GM23338 (cell line): Measurements from ENCODE around the gene CHST2. TPM values are rescaled to one million over a fixed set of nuclear protein-coding genes. Genes with fewer than 3 reads are reported as not detected.

Experiments used
- ATAC-seq: fragments of 200-7000 bp; cut with Tn5 transposase; 3 replicates; pipeline ENCODE4 v1.9.1; 2020
- DNase-seq: peaks from one replicate; pipeline ENCODE4 v3.0.0-alpha.2; 2015; ENCODE audit warnings: low spot score
- H2AFZ ChIP-seq: fragments of 200-600 bp; sonication (generic); 2 replicates; pipeline ENCODE4 v1.8.0; 2016; ENCODE audit warnings: antibody characterized with exemption, mild to moderate bottlenecking, moderate library complexity
- H3F3A ChIP-seq: fragments of 200-600 bp; sonication (generic); replicated peaks from 2 replicates; pipeline ENCODE4 v1.8.0; 2017; ENCODE audit warnings: antibody characterized with exemption, mixed run types, low read depth
- H3K27ac ChIP-seq: fragments of 200-600 bp; sonication (generic); 2 replicates; pipeline ENCODE4 v1.6.1; 2016; ENCODE audit warnings: low read depth
- H3K27me3 ChIP-seq: fragments of 200-600 bp; sonication (generic); 2 replicates; pipeline ENCODE4 v1.8.0; 2016; ENCODE audit warnings: mild to moderate bottlenecking, mixed run types, moderate library complexity; ENCODE audit not compliant: insufficient read depth
- H3K36me3 ChIP-seq: fragments of 200-600 bp; sonication (generic); 2 replicates; pipeline ENCODE4 v1.8.0; 2016; ENCODE audit warnings: mild to moderate bottlenecking; ENCODE audit not compliant: insufficient read depth
- H3K4me1 ChIP-seq: fragments of 200-600 bp; sonication (generic); 2 replicates; pipeline ENCODE4 v1.8.0; 2016; ENCODE audit warnings: mild to moderate bottlenecking, moderate library complexity; ENCODE audit not compliant: insufficient read depth
- H3K4me2 ChIP-seq: fragments of 200-600 bp; sonication (generic); 2 replicates; pipeline ENCODE4 v1.7.1; 2017; ENCODE audit warnings: mixed run types
- H3K4me3 ChIP-seq: fragments of 200-600 bp; sonication (generic); 2 replicates; pipeline ENCODE4 v1.6.1; 2016; ENCODE audit warnings: mixed run types
- H3K79me2 ChIP-seq: fragments of 200-600 bp; sonication (generic); replicated peaks from 2 replicates; pipeline ENCODE4 v1.8.0; 2017; ENCODE audit warnings: mild to moderate bottlenecking; ENCODE audit not compliant: insufficient read depth
- H3K9me2 ChIP-seq: fragments of 200-600 bp; sonication (generic); 2 replicates; pipeline ENCODE4 v1.8.0; 2017; ENCODE audit not compliant: insufficient read depth
- H4K20me1 ChIP-seq: fragments of 200-600 bp; sonication (generic); replicated peaks from 2 replicates; pipeline ENCODE4 v1.8.0; 2017; ENCODE audit warnings: mild to moderate bottlenecking; ENCODE audit not compliant: insufficient read depth
- H3K27ac Mint-ChIP-seq: 2 replicates; pipeline ENCODE4 v1.8.0; 2020; ENCODE audit warnings: inconsistent platforms, mild to moderate bottlenecking, moderate library complexity, mixed read lengths
- H3K27me3 Mint-ChIP-seq: 3 replicates; pipeline ENCODE4 v1.8.0; 2022; ENCODE audit warnings: low read depth, mild to moderate bottlenecking, moderate library complexity, mixed read lengths, inconsistent platforms; ENCODE audit not compliant: insufficient read depth, poor library complexity
- H3K36me3 Mint-ChIP-seq: 3 replicates; pipeline ENCODE4 v1.8.0; 2021; ENCODE audit warnings: low read depth, mild to moderate bottlenecking, inconsistent platforms, moderate library complexity, mixed read lengths
- H3K4me1 Mint-ChIP-seq: 3 replicates; pipeline ENCODE4 v1.8.0; 2020; ENCODE audit warnings: mild to moderate bottlenecking, inconsistent platforms, mixed read lengths
- H3K4me3 Mint-ChIP-seq: 3 replicates; pipeline ENCODE4 v1.8.0; 2021; ENCODE audit warnings: moderate library complexity, mild to moderate bottlenecking, inconsistent platforms, mixed read lengths
- H3K9me3 Mint-ChIP-seq: 3 replicates; pipeline ENCODE4 v1.8.0; 2020; ENCODE audit warnings: moderate library complexity, mild to moderate bottlenecking, inconsistent platforms, mixed read lengths
- CREB1 ChIP-seq: fragments of 250-450 bp; sonication (Bioruptor Pico); IDR thresholded peaks from 2 replicates; pipeline ENCODE4 v1.5.0; 2020; ENCODE audit warnings: low read depth, mild to moderate bottlenecking, moderate library complexity
- CTCF ChIP-seq, 2 experiments: fragments of 200-600 bp in 1 of 2; sonication (generic) in 1 of 2; conservative IDR thresholded peaks; 2 replicates each; pipeline versions ENCODE4 v1.5.1 to v1.6.1; 2016 to 2017; ENCODE audit warnings: antibody characterized with exemption in 2 of 2, low read depth in 2 of 2, mild to moderate bottlenecking in 2 of 2, moderate library complexity in 1 of 2
- EZH2 ChIP-seq: fragments of 200-600 bp; sonication (generic); IDR thresholded peaks from one replicate; pipeline ENCODE4 v1.8.0; 2017; ENCODE audit warnings: antibody characterized with exemption, mild to moderate bottlenecking, low read depth; ENCODE audit not compliant: unreplicated experiment
- EZH2phosphoT487 ChIP-seq: fragments of 200-600 bp; sonication (generic); IDR thresholded peaks from one replicate; pipeline ENCODE4 v1.8.1; 2018; ENCODE audit warnings: antibody characterized with exemption; ENCODE audit not compliant: unreplicated experiment
- JUNB ChIP-seq: IDR thresholded peaks from one replicate; pipeline ENCODE4 v1.6.1; 2016; ENCODE audit warnings: antibody characterized with exemption; ENCODE audit not compliant: unreplicated experiment
- NANOG ChIP-seq: IDR thresholded peaks from 2 replicates; pipeline ENCODE4 v1.6.1; 2016; ENCODE audit warnings: antibody characterized with exemption, borderline replicate concordance
- POLR2AphosphoS5 ChIP-seq: IDR thresholded peaks from 2 replicates; pipeline ENCODE4 v1.6.1; 2016; ENCODE audit warnings: antibody characterized with exemption, low read depth
- REST ChIP-seq: IDR thresholded peaks from one replicate; pipeline ENCODE4 v1.6.1; 2018; ENCODE audit warnings: antibody characterized with exemption; ENCODE audit not compliant: unreplicated experiment
- STAT1 ChIP-seq: IDR thresholded peaks from one replicate; pipeline ENCODE4 v1.6.1; 2016; ENCODE audit warnings: antibody characterized with exemption; ENCODE audit not compliant: unreplicated experiment
- ZNF114 ChIP-seq: fragments of 250-450 bp; sonication (Bioruptor Pico); IDR thresholded peaks from 2 replicates; pipeline ENCODE4 v1.5.0; 2020; ENCODE audit warnings: mild to moderate bottlenecking, moderate library complexity
- ZNF331 ChIP-seq: fragments of 250-450 bp; sonication (Bioruptor Pico); IDR thresholded peaks from 2 replicates; pipeline ENCODE4 v1.5.0; 2020; ENCODE audit warnings: low read depth, mild to moderate bottlenecking, moderate library complexity
- ZNF462 ChIP-seq: fragments of 250-450 bp; sonication (Bioruptor Pico); IDR thresholded peaks from 2 replicates; pipeline ENCODE4 v1.5.0; 2020; ENCODE audit warnings: mild to moderate bottlenecking, moderate library complexity
- polyA plus RNA-seq: library from polyadenylated mRNA; unstranded; fragments of >200 nt; fragmentation: Nextera tagmentation; extraction: Ambion mirVana; gene quantifications from 2 replicates; pipeline ENCODE4 v1.2.1, GENCODE V29; 2016
- total RNA-seq: library from RNA; depleted of rRNA; stranded (reverse); fragments of >200 nt; shearing (Covaris generic); gene quantifications from 2 replicates; pipeline ENCODE4 v1.2.3, GENCODE V29; 2014
- TF ChIP-seq, protein P1 (sequence below): IDR thresholded peaks from 2 replicates; pipeline ENCODE4 v1.6.1; 2016; ENCODE audit warnings: antibody characterized with exemption

Gene CHST2
- total and polyA plus RNA-seq, 2 experiments from 2014 or later = 4.1 to 28.3 TPM

- Histone ChIP-seq H3K9me2 (peaks cover 5% of the 10 kb centered on the region), H3K4me1 (peaks cover 4% of the 10 kb centered on the region), H3K27me3 (no peaks in the 10 kb centered on the region), H3K79me2 (no peaks in the 10 kb centered on the region), H4K20me1 (no peaks in the 10 kb centered on the region), H2AFZ (peak overlapping the region; percentile 49; the same call in 1 of the 2 replicates), H3F3A (no peaks in the 10 kb centered on the region), H3K4me3 (no peak overlapping the region), H3K36me3 (no peaks in the 10 kb centered on the region), H3K4me2 (no peak overlapping the region), H3K27ac (no peak overlapping the region)
- ATAC-seq = no peak
- peaks cover 16% of the 10 kb centered on the region; the same call in 2 of the 3 replicates for H3K4me1 Mint-ChIP-seq
- no peak overlapping the region for H3K4me3 Mint-ChIP-seq
- peak overlapping the region; percentile 47; the same call in 1 of the 2 replicates for H3K27ac Mint-ChIP-seq
- DNase-seq = no peak
- no peaks in the 10 kb centered on the region for H3K9me3 Mint-ChIP-seq
- peaks cover 2% of the 10 kb centered on the region for H3K27me3 Mint-ChIP-seq
- no peak for TF ChIP-seq CTCF (conservative IDR thresholded peaks at IDR 0.05; ENCODE audit: low read depth in 2 of 2)
- TF ChIP-seq, protein P1, sequence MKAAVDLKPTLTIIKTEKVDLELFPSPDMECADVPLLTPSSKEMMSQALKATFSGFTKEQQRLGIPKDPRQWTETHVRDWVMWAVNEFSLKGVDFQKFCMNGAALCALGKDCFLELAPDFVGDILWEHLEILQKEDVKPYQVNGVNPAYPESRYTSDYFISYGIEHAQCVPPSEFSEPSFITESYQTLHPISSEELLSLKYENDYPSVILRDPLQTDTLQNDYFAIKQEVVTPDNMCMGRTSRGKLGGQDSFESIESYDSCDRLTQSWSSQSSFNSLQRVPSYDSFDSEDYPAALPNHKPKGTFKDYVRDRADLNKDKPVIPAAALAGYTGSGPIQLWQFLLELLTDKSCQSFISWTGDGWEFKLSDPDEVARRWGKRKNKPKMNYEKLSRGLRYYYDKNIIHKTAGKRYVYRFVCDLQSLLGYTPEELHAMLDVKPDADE = no peak
- TF ChIP-seq STAT1 = no peak
- no peak for TF ChIP-seq JUNB
- TF ChIP-seq ZNF462 (CRISPR knock-in tag) = no peak
- TF ChIP-seq EZH2 = no peak
- no peak for TF ChIP-seq REST
- no peak for TF ChIP-seq ZNF331
- no peak for TF ChIP-seq POLR2AphosphoS5
- TF ChIP-seq EZH2phosphoT487 = no peak
- no peak for TF ChIP-seq CREB1 (CRISPR knock-in tag)
- TF ChIP-seq NANOG = no peak
- no peak for TF ChIP-seq ZNF114
- H3K36me3 Mint-ChIP-seq = no peaks in the 10 kb centered on the region
Observed at GRCh38 chr3:143165211-143165610, 45.6 kb downstream of the CHST2 start.
